Natural killer cell (primary cell): ENCODE results near the gene MAMDC4. TPM values are rescaled to one million over a fixed set of nuclear protein-coding genes. Genes with fewer than 3 reads are reported as not detected.
A peak's percentile ranks its signal among the peaks of the same experiment; 100 is the strongest.

Experiments used
- ATAC-seq, 3 donors: fragments of 150-1000 bp in 2 of 3; fragments of 200-7000 bp in 1 of 3; cut with Tn5 transposase; 1 replicate in 1 of 3; 2 replicates in 2 of 3; pipeline ENCODE4 v1.10.0; 2021; ENCODE audit warnings: mild to moderate bottlenecking in 2 of 3, moderate library complexity in 2 of 3
- DNase-seq, 2 donors: peaks; one replicate each; pipeline versions ENCODE4 v3.0.0 to v3.0.0-alpha.2; 2013 to 2021; ENCODE audit warnings: mixed read lengths in 1 of 2
- H3K27ac ChIP-seq: one replicate; pipeline ENCODE4 v1.5.1; 2013; ENCODE audit warnings: mild to moderate bottlenecking, low read length
- H3K27me3 ChIP-seq: one replicate; pipeline ENCODE4 v1.6.1; 2013; ENCODE audit warnings: low read length; ENCODE audit not compliant: control insufficient read depth, insufficient read depth
- H3K36me3 ChIP-seq: one replicate; pipeline ENCODE4 v1.6.1; 2013; ENCODE audit warnings: low read length; ENCODE audit not compliant: control insufficient read depth, insufficient read depth
- H3K4me1 ChIP-seq: one replicate; pipeline ENCODE4 v1.6.1; 2013; ENCODE audit warnings: low read length; ENCODE audit not compliant: control insufficient read depth, insufficient read depth
- H3K4me3 ChIP-seq: one replicate; pipeline ENCODE4 v1.5.1; 2013; ENCODE audit warnings: low read length
- H3K9me3 ChIP-seq: one replicate; pipeline ENCODE4 v1.6.1; 2013; ENCODE audit warnings: low read length; ENCODE audit not compliant: control insufficient read depth, insufficient read depth
- H3K27ac Mint-ChIP-seq, 2 donors: one replicate each; pipeline ENCODE4 v1.8.0; 2022; ENCODE audit warnings: mild to moderate bottlenecking in 2 of 2, mixed read lengths in 2 of 2, moderate library complexity in 1 of 2
- H3K27me3 Mint-ChIP-seq, 2 donors: one replicate each; pipeline ENCODE4 v1.8.0; 2022; ENCODE audit warnings: low read depth in 2 of 2, mixed read lengths in 2 of 2
- H3K36me3 Mint-ChIP-seq: one replicate; pipeline ENCODE4 v1.8.0; 2022; ENCODE audit warnings: mixed read lengths
- H3K4me1 Mint-ChIP-seq, 2 donors: one replicate each; pipeline ENCODE4 v1.8.0; 2022; ENCODE audit warnings: mixed read lengths in 2 of 2
- H3K4me3 Mint-ChIP-seq: one replicate; pipeline ENCODE4 v1.8.0; 2022; ENCODE audit warnings: mild to moderate bottlenecking, moderate library complexity, mixed read lengths
- H3K9me3 Mint-ChIP-seq, 2 donors: one replicate each; pipeline ENCODE4 v1.8.0; 2022; ENCODE audit warnings: mixed read lengths in 2 of 2
- CTCF ChIP-seq: fragments of 200-600 bp; IDR thresholded peaks from one replicate; pipeline ENCODE4 v1.8.0; 2022; ENCODE audit warnings: antibody characterized with exemption
- WGBS: methylation state at CpG from one replicate; pipeline ENCODE4 v1.1.7; 2013; ENCODE audit warnings: missing lambda C conversion rate; ENCODE audit not compliant: insufficient coverage; 5-methylcytosine and 5-hydroxymethylcytosine counted together
- intact Hi-C: fragments of 100-400 bp; cut with micrococcal nuclease; formaldehyde crosslinking; loops from one replicate; pipeline ENCODE4 v1.14.2; 2022
- total RNA-seq, 4 donors: library from RNA; stranded (reverse); fragments of 120-200 nt in 1 of 4; gene quantifications; one replicate each; pipeline versions ENCODE4 v1.2.3 to v1.2.4, GENCODE V29; 2013 to 2022

Gene MAMDC4
- total RNA-seq, 3 donors from 2014 or later (not counting 1 experiment from before 2014, with no cell fraction given), result 4.6 to 6.5 (median 5.8) TPM

DNA sequence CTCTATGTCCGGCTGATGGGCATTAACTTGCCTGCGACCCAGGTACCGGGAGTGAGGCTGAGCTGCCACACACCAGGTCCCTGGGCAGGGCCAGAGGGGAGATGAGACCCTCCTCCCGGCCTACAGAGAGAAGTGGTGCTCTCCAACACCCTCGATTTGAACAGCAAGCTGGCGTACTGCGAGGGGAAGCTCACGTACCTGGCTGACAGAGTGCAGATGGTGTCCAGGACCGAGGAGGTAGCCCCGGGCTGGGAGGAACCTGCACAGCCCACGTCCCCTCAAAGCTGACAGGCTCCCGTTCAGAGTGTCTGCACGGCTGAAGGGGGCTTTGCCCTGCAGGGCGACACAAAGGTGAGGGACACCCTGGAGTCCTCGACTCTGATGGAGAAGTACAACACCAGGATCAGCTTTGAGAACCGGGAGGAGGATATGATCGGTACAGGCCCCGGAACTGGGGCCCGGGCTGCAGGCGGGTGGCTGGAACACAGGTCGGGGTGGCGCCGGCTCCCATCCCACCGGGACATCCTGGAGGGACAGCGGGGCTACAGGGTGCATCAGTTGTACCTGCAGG lies 45.4 kb upstream of the MAMDC4 start:
- peak overlapping the region; percentile 84 for H3K4me3 ChIP-seq
- no peak for DNase-seq
- H3K9me3 Mint-ChIP-seq, result no peaks in the 10 kb centered on the region

GRCh38 chr9:136807281-136808074 lies 44.7 kb upstream of the MAMDC4 start, which contains the start of gene RABL6:
TSS of gene RABL6 (plus strand) at chr9:136807948. CDS start at chr9:136808197, 249 bp downstream.
- H3K4me1 Mint-ChIP-seq, result peaks cover 23 to 35% of the 10 kb centered on the region in 2 donors

More for the DNA sequence above, 45.4 kb upstream of the MAMDC4 start:
- H3K27me3 Mint-ChIP-seq, result peaks cover 0 to 5% of the 10 kb centered on the region in 2 donors
- H3K36me3 Mint-ChIP-seq, result no peaks in the 10 kb centered on the region
- peak overlapping the region; percentile 89 for H3K4me3 Mint-ChIP-seq
- H3K27ac ChIP-seq, result peak overlapping the region; percentile 93
- intact Hi-C loops, result loop anchor here (5.0 kb wide), 1 partner anchor 36 kb away; the partner anchor contains the start of gene AJM1
- WGBS, result 90% methylated on average over 25 of the region's 25 CpGs
- H3K4me1 Mint-ChIP-seq, result peaks cover 23 to 32% of the 10 kb centered on the region in 2 donors
- no peaks in the 10 kb centered on the region for H3K9me3 ChIP-seq
- TF ChIP-seq CTCF, result no peak
- H3K4me1 ChIP-seq, result peaks cover 31% of the 10 kb centered on the region
- H3K27me3 ChIP-seq, result peaks cover 4% of the 10 kb centered on the region
- peak overlapping the region; percentile 83 to 92 for H3K27ac Mint-ChIP-seq
- peaks cover 6% of the 10 kb centered on the region for H3K36me3 ChIP-seq
- ATAC-seq, result no peak

GRCh38 chr9:136808075-136808805 lies 43.9 kb upstream of the MAMDC4 start:
- peak; percentile 22 to 52 (median 30) for ATAC-seq
- intact Hi-C loops, result loop anchor here (5.0 kb wide), 1 partner anchor 34 kb away; the partner anchor contains the start of gene AJM1
- Mint-ChIP-seq H3K9me3 (no peaks in the 10 kb centered on the region), H3K27ac (peak overlapping the region; percentile 84 to 92), H3K4me3 (peak overlapping the region; percentile 91), H3K4me1 (peaks cover 31 to 42% of the 10 kb centered on the region in 2 donors), H3K27me3 (no peaks in the 10 kb centered on the region), H3K36me3 (no peaks in the 10 kb centered on the region)
- Histone ChIP-seq H3K4me1 (peaks cover 36% of the 10 kb centered on the region), H3K4me3 (peak overlapping the region; percentile 73), H3K36me3 (peaks cover 11% of the 10 kb centered on the region), H3K27ac (no peak overlapping the region), H3K9me3 (no peaks in the 10 kb centered on the region), H3K27me3 (no peaks in the 10 kb centered on the region)
- DNase-seq, result peak; percentile 36 to 67
- under 1% methylated on average over 93 of the region's 93 CpGs for WGBS
- no peak for TF ChIP-seq CTCF

More at GRCh38 chr9:136807281-136808074, 44.7 kb upstream of the MAMDC4 start, which contains the start of gene RABL6:
- ATAC-seq (peak; percentile 89 to 94 (median 90)), DNase-seq (peak; percentile 83 to 94)
- H3K36me3 Mint-ChIP-seq, result no peaks in the 10 kb centered on the region
- H3K36me3 ChIP-seq, result peaks cover 6% of the 10 kb centered on the region
- no peak for TF ChIP-seq CTCF
- intact Hi-C loops, result loop anchor here (5.0 kb wide), 1 partner anchor 35 kb away; the partner anchor contains the start of gene AJM1
- no peaks in the 10 kb centered on the region for H3K9me3 ChIP-seq
- under 1% methylated on average over 96 of the region's 96 CpGs for WGBS
- peak within 1 kb of the TSS; percentile 84 for H3K4me3 ChIP-seq
- H3K9me3 Mint-ChIP-seq, result no peaks in the 10 kb centered on the region
- H3K27ac ChIP-seq, result peak within 1 kb of the TSS; percentile 93
- no peaks in the 10 kb centered on the region for H3K27me3 ChIP-seq
- no peaks in the 10 kb centered on the region for H3K27me3 Mint-ChIP-seq
- peak within 1 kb of the TSS; percentile 91 for H3K4me3 Mint-ChIP-seq
- peaks cover 31% of the 10 kb centered on the region for H3K4me1 ChIP-seq
- H3K27ac Mint-ChIP-seq, result peak within 1 kb of the TSS; percentile 84 to 92
